Colonic mucosa (tissue), 4 donors: ENCODE results near the gene BCL7B. TPM values are rescaled to one million over a fixed set of nuclear protein-coding genes. Genes with fewer than 3 reads are reported as not detected.
"Not testable (repeated sequence)": the region's sequence is repeated elsewhere in the genome, so short reads cannot be mapped to it uniquely, and the experiment has no call there.

ENCODE experiments used
- DNase-seq: peaks from one replicate; pipeline ENCODE4 v3.0.0-alpha.2; 2020
- H3K27ac ChIP-seq: fragments of 200-600 bp; one replicate; pipeline ENCODE4 v1.8.0; 2021
- H3K27me3 ChIP-seq: fragments of 200-600 bp; one replicate; pipeline ENCODE4 v1.8.0; 2021
- H3K36me3 ChIP-seq: fragments of 200-600 bp; one replicate; pipeline ENCODE4 v1.8.0; 2021
- H3K4me1 ChIP-seq: fragments of 200-600 bp; one replicate; pipeline ENCODE4 v1.8.0; 2021; ENCODE audit warnings: mild to moderate bottlenecking
- H3K4me3 ChIP-seq: fragments of 200-600 bp; one replicate; pipeline ENCODE4 v1.8.0; 2021
- H3K9ac ChIP-seq, 2 donors: one replicate each; pipeline ENCODE4 v1.7.0; 2013; ENCODE audit warnings: control low read depth in 2 of 2, low read depth in 2 of 2, low read length in 2 of 2
- H3K9me3 ChIP-seq: fragments of 200-600 bp; one replicate; pipeline ENCODE4 v1.8.0; 2021
- intact Hi-C: fragments of 100-400 bp; cut with DNase I; formaldehyde crosslinking; loops from one replicate; pipeline ENCODE4 v1.14.1; 2022
- total RNA-seq, 2 donors: library from RNA; stranded (reverse); fragmentation: NEBNext Ultra II Directional in 1 of 2; extraction: Animal tissue kit (Norgen Biotek cat#: 25700) in 1 of 2; gene quantifications; one replicate each; pipeline ENCODE4 v1.2.1, GENCODE V29; 2021
- TF ChIP-seq, protein P1 (sequence below): fragments of 200-600 bp; IDR thresholded peaks from one replicate; pipeline ENCODE4 v1.8.0; 2022; ENCODE audit warnings: antibody characterized with exemption, mild to moderate bottlenecking
- donor health status: healthy.
- donor health status: DM: no; HTN: no; CAD: no.
- donor health status: DM: no; HTN: no; CAD: no.

The BCL7B gene
- total RNA-seq, 2 donors from 2014 or later = 53.8 to 56.8 TPM

DNA sequence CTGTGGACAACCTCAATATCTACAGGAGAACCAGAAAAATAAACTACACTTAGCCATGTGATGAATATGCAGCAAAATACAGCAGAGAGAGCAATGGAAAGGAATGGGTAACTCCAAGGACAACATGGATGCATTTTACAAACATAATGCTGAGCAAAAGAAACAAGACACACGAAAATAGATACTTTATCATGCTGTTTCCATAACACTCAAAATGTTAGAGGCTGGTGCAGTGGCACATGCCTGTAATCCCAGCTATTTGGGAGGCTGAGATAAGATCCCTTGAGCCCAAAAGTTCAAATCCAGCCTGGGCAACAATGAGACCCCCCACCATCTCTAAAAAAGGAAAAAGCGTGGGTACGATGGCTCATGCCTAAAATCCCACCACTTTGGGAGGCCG, 8.3 kb downstream of the BCL7B start:
- Histone ChIP-seq H3K9ac (no peak overlapping the region), H3K36me3 (peaks cover 5% of the 10 kb centered on the region), H3K27ac (no peak overlapping the region), H3K9me3 (no peaks in the 10 kb centered on the region), H3K4me3 (no peak overlapping the region), H3K27me3 (no peaks in the 10 kb centered on the region), H3K4me1 (peaks cover 3% of the 10 kb centered on the region)
- TF ChIP-seq, protein P1, sequence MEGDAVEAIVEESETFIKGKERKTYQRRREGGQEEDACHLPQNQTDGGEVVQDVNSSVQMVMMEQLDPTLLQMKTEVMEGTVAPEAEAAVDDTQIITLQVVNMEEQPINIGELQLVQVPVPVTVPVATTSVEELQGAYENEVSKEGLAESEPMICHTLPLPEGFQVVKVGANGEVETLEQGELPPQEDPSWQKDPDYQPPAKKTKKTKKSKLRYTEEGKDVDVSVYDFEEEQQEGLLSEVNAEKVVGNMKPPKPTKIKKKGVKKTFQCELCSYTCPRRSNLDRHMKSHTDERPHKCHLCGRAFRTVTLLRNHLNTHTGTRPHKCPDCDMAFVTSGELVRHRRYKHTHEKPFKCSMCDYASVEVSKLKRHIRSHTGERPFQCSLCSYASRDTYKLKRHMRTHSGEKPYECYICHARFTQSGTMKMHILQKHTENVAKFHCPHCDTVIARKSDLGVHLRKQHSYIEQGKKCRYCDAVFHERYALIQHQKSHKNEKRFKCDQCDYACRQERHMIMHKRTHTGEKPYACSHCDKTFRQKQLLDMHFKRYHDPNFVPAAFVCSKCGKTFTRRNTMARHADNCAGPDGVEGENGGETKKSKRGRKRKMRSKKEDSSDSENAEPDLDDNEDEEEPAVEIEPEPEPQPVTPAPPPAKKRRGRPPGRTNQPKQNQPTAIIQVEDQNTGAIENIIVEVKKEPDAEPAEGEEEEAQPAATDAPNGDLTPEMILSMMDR = no peak
- intact Hi-C loops = loop anchor here (10.0 kb wide), 1 partner anchor 64 kb away; no protein-coding TSS in a partner anchor
- no peak for DNase-seq

DNA sequence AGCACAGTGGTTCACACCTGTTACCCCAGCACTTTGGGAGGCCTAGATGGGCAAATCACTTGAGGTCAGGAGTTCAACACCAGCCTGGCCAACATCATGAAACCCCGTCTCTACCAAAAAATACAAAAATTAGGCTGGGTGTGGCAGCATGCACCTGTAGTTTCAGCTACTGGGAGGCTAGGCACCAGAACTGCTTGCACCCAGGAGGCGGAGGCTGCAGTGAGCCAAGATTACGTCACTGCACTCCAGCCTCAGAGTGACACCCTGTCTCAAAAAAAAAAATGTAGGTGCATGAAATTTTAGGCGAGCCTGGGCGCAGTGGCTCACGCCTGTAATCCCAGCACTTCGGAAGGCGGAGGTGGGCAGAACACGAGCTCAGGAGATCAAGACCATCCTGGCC, 9.6 kb downstream of the BCL7B start:
- intact Hi-C loops = loop anchor here (10.0 kb wide), 1 partner anchor 63 kb away; no protein-coding TSS in a partner anchor
- DNase-seq = no peak
- Histone ChIP-seq H3K4me1 (peaks cover 3% of the 10 kb centered on the region), H3K27me3 (no peaks in the 10 kb centered on the region), H3K4me3 (no peak overlapping the region), H3K27ac (no peak overlapping the region), H3K9me3 (no peaks in the 10 kb centered on the region), H3K36me3 (peaks cover 12% of the 10 kb centered on the region), H3K9ac (no peak overlapping the region)
- TF ChIP-seq, protein P1 = no peak

DNA sequence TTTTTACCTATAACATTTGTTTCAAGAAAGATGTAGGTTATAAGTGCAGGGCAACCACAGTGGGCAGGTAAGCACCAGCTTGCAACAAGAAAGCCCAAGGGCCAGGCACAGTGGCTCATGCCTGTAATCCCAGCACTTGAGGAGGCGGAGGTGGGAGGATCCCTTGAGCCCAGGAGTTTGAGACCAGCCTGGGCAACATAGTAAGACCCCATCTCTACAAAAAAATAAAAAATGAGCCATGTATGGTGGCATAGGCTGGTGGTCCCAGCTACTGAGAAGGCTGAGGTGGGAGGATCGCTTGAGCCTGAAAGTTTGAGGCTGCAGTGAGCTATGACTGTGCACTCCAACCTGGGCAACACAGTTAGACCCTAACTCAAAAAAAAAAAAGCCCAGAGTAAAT, 12.8 kb downstream of the BCL7B start:
- intact Hi-C loops = loop anchor here (10.0 kb wide), 1 partner anchor 60 kb away; no protein-coding TSS in a partner anchor
- no peak for DNase-seq
- Histone ChIP-seq H3K4me1 (no peaks in the 10 kb centered on the region), H3K4me3 (no peak overlapping the region), H3K27me3 (no peaks in the 10 kb centered on the region), H3K9ac (no peak overlapping the region), H3K9me3 (no peaks in the 10 kb centered on the region), H3K36me3 (peaks cover 12% of the 10 kb centered on the region), H3K27ac (no peak overlapping the region)
- TF ChIP-seq, protein P1 = no peak

DNA sequence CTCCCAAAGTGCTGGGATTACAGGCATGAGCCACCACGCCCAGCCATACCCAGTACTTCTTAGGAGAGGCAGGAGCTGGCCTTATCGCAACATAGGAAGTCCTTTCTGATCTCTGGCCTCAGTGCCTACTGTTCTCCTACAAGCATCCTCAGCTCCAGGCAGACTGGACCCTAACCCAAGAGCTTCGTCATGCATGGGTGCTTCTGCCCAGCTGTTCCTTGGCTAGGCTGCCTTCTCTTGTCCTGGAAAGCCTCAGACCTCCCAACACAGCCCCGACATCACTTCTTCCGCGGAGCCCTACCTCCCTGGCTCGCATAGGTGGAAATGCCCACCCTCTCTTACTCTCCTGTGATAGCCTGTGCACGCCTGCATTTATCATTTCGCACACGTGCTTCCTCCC, 15.8 kb downstream of the BCL7B start:
- Histone ChIP-seq H3K27me3 (no peaks in the 10 kb centered on the region), H3K9me3 (no peaks in the 10 kb centered on the region), H3K9ac (no peak overlapping the region), H3K4me3 (no peak overlapping the region), H3K36me3 (peaks cover 39% of the 10 kb centered on the region), H3K27ac (no peak overlapping the region), H3K4me1 (no peaks in the 10 kb centered on the region)
- intact Hi-C loops = loop anchor here (10.0 kb wide), 1 partner anchor 57 kb away; no protein-coding TSS in a partner anchor
- TF ChIP-seq, protein P1 = no peak
- DNase-seq = no peak

DNA sequence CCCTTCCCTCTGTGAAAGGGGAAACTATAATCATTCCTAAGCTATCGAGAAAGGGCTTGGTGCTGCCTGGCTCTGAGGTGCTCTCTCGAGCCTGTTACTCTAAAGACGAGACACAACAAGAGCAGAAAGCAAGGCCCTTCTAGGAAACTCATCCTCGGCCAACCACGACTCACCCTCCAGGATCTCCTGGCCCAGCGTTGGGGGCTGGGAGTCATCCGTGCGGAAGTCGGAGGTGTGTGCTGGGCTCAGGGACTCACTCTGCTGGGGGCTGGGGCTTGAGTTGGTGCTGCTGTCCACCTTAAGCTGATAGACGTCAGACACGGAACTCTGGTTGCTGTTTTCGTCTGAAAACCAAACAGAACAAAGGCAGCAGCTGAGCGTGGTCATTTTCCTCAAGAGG, 17.8 kb downstream of the BCL7B start:
- Histone ChIP-seq H3K4me3 (no peak overlapping the region), H3K36me3 (peaks cover 42% of the 10 kb centered on the region)
- intact Hi-C loops = loop anchor here (10.0 kb wide), 1 partner anchor 55 kb away; no protein-coding TSS in a partner anchor

DNA sequence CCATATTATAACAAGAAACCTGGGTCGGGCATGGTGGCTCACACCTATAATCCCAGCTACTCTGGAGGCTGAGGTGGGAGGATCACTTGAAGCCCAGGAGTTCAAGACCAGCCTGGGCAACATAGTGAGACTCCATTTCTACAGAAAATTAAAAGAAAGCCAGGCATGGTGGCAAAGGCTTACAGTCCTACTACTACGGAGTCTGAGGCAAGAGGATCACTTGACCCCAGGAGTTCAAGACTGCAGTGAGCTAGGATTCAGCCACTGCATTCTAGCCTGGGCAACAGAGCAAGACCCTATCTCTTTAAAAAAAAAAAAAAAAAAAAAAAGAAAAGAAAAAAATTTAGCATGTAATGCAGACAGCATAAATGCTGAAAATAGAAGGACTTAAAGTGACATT, 19.0 kb downstream of the BCL7B start:
- H3K27me3 ChIP-seq, DNase-seq, H3K4me3 ChIP-seq, H3K27ac ChIP-seq, intact Hi-C loops, H3K9me3 ChIP-seq, H3K9ac ChIP-seq, H3K4me1 ChIP-seq: not testable (repeated sequence)
- H3K36me3 ChIP-seq = peaks cover 42% of the 10 kb centered on the region

More for the DNA sequence above, 17.8 kb downstream of the BCL7B start:
- no peaks in the 10 kb centered on the region for H3K4me1 ChIP-seq
- H3K27me3 ChIP-seq = no peaks in the 10 kb centered on the region
- TF ChIP-seq, protein P1 = no peak
- no peaks in the 10 kb centered on the region for H3K9me3 ChIP-seq
- H3K27ac ChIP-seq = no peak overlapping the region
- no peak overlapping the region for H3K9ac ChIP-seq
- DNase-seq = no peak
